DND-41 (cell line): ENCODE measurements around the gene OBSCN.

Experiments used
- ATAC-seq: fragments of 200-7000 bp; cut with Tn5 transposase; 3 replicates; pipeline ENCODE4 v1.9.1; 2021; ENCODE audit warnings: low read depth; ENCODE audit not compliant: insufficient read depth
- DNase-seq: peaks from one replicate; pipeline ENCODE4 v3.0.0-alpha.2; 2020
- H2AFZ ChIP-seq: 2 replicates; pipeline ENCODE4 v1.6.0; 2012; ENCODE audit warnings: low read depth, low read length
- H3K27ac ChIP-seq: 2 replicates; pipeline ENCODE4 v1.5.1; 2012; ENCODE audit warnings: low read length, inconsistent platforms
- H3K27me3 ChIP-seq: fragments of 200-600 bp; sonication (generic); 2 replicates; pipeline ENCODE4 v1.6.0; 2012; ENCODE audit warnings: low read length, mild to moderate bottlenecking, inconsistent platforms; ENCODE audit not compliant: insufficient read depth, poor library complexity
- H3K36me3 ChIP-seq: 2 replicates; pipeline ENCODE4 v1.5.1; 2012; ENCODE audit warnings: low read length, inconsistent platforms; ENCODE audit not compliant: insufficient read depth
- H3K4me1 ChIP-seq: 2 replicates; pipeline ENCODE4 v1.5.1; 2012; ENCODE audit warnings: mild to moderate bottlenecking, low read length; ENCODE audit not compliant: insufficient read depth
- H3K4me2 ChIP-seq: 2 replicates; pipeline ENCODE4 v1.6.0; 2012; ENCODE audit warnings: mild to moderate bottlenecking, moderate library complexity, low read length, inconsistent platforms; ENCODE audit not compliant: insufficient read depth
- H3K4me3 ChIP-seq, 2 experiments: fragments of 200-600 bp in 1 of 2; shearing (Covaris generic) in 1 of 2; 2 replicates each; pipeline ENCODE4 v1.5.1; 2012 to 2016; ENCODE audit warnings: inconsistent platforms in 2 of 2, low read length in 2 of 2, mild to moderate bottlenecking in 2 of 2, low read depth in 1 of 2, moderate library complexity in 1 of 2
- H3K79me2 ChIP-seq: 2 replicates; pipeline ENCODE4 v1.6.0; 2012; ENCODE audit warnings: low read length, inconsistent platforms; ENCODE audit not compliant: insufficient read depth
- H3K9ac ChIP-seq: 2 replicates; pipeline ENCODE4 v1.6.0; 2012; ENCODE audit warnings: low read depth, mild to moderate bottlenecking, inconsistent platforms, low read length, moderate library complexity
- H3K9me3 ChIP-seq: 2 replicates; pipeline ENCODE4 v1.5.1; 2012; ENCODE audit warnings: low read length, moderate library complexity, mild to moderate bottlenecking, inconsistent platforms; ENCODE audit not compliant: insufficient read depth, severe bottlenecking
- H4K20me1 ChIP-seq: 2 replicates; pipeline ENCODE4 v1.6.0; 2012; ENCODE audit warnings: low read length; ENCODE audit not compliant: insufficient read depth
- CTCF ChIP-seq: IDR thresholded peaks from 2 replicates; pipeline ENCODE4 v1.5.1; 2012; ENCODE audit warnings: borderline replicate concordance, low read length, moderate library complexity, mild to moderate bottlenecking; ENCODE audit not compliant: poor library complexity, severe bottlenecking; ENCODE audit errors: extremely low read depth
- EZH2 ChIP-seq: IDR thresholded peaks from 3 replicates; pipeline ENCODE4 v1.6.1; 2012; ENCODE audit warnings: borderline replicate concordance, low read depth, mild to moderate bottlenecking, moderate library complexity, low read length, inconsistent platforms; ENCODE audit not compliant: severe bottlenecking

Gene OBSCN

DNA sequence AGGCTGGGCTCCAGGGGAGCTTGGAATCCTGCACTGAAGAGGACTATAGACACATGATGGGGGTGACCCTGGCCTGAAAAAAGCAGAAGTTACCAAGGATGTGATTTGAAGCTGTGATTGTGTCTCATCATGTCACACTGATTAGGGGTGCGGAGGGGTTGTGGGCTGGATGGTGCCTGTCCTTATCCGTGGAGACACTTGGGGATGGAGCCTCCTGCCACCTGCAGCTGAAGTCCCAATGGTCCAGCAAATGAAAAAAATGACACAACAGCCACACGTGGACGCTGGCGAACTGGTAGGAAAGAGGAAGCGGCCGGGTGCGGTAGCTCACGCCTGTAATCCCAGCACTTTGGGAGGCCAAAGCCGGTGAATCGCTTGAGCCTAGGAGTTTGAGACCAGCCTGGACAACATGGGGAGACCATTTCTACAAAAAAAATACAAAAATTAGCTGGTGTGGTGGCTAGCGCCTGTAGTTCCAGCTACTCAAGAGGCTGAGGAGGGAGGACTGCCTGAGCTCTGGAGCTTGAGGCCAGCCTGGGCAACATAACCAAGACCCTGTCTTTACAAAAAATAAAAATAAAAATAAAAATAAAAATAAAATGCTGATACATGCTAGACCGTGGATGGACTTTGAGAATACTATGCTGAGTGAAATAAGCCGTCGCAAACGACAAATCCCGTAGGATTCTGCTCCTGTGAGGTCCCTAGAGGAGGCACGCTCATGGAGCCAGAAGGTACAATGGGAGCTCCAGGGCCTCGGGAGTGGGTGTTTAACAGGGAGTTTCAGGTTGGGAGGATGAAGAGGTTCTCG lies 43.1 kb upstream of the OBSCN start:
- Histone ChIP-seq H3K79me2 (peaks cover 26% of the 10 kb centered on the region), H3K9me3 (no peaks in the 10 kb centered on the region), H3K4me3 (peak overlapping the region; percentile 22 to 64; a peak in 3 of 4 replicates), H3K9ac (peak overlapping the region; percentile 59), H3K4me2 (peak overlapping the region; percentile 89), H3K4me1 (peaks cover 24% of the 10 kb centered on the region), H3K36me3 (0 out of 2 replicates have a peak, but pooled peaks cover 2% of the 10 kb centered on the region), H4K20me1 (peaks cover 16% of the 10 kb centered on the region; the same call in 1 of the 2 replicates), H3K27ac (peak overlapping the region; percentile 85), H2AFZ (peak overlapping the region; percentile 93), H3K27me3 (no peaks in the 10 kb centered on the region)
- ATAC-seq: no peak; the same call in 2 of the 3 replicates
- DNase-seq: no peak
- TF ChIP-seq CTCF: no peak
- TF ChIP-seq EZH2: no peak

- peak; percentile 93 for TF ChIP-seq CTCF
- no peak for TF ChIP-seq EZH2
- Histone ChIP-seq H3K4me1 (peaks cover 24% of the 10 kb centered on the region), H3K27ac (peak within 1 kb of the TSS; percentile 100), H3K36me3 (0 out of 2 replicates have a peak, but pooled peaks cover 2% of the 10 kb centered on the region), H3K4me2 (peak within 1 kb of the TSS; percentile 94), H4K20me1 (peaks cover 19% of the 10 kb centered on the region; the same call in 1 of the 2 replicates), H2AFZ (peak within 1 kb of the TSS; percentile 93), H3K9me3 (no peaks in the 10 kb centered on the region), H3K79me2 (peaks cover 26% of the 10 kb centered on the region), H3K27me3 (no peaks in the 10 kb centered on the region), H3K9ac (peak within 1 kb of the TSS; percentile 94), H3K4me3 (peak within 1 kb of the TSS; percentile 45 to 92; a peak in 3 of 4 replicates)
- DNase-seq: peak; percentile 99
- ATAC-seq: peak; percentile 85
Observed at GRCh38 chr1:228165372-228166169, 42.3 kb upstream of the OBSCN start, which contains the start of gene IBA57. IBA57 (plus strand) TSS chr1:228165804; CDS start chr1:228165817, 13 bp downstream.

DNA sequence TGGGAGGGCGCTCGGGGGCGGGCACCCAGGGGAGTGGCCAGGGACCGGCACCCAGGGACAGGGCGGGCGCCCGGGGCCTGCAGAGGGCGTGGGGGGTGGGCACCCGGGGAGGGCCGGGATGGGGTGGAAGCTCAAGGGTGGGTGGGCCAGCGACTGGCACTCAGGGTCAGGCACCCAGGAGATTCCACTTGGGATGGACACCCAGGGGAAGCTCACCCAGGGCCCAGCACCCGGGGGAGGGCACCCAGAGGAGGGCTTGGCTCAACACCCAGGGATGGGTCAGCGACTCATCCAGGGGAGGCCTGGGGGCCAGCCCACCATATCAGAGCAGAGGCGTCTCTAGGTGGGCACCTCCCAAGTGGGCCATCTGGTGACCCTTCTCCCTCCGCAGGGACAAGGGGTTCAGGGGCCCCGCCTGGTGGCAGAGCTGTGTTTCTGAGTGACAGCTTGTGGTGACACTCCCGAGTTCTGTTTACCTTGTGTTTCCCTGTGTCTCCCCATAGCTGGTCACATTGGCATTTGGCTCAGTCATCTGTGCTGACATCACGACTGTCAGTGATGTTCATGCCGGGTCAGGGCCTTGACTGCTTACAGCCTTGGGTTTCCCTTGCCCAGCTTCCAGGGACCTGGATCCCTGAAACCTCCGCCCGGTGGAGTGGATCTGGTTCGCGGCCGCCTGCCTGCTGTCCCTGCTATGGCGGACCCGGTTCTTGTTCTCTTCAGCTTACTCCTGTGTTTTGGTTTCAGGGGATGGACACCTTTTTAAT lies 41.5 kb upstream of the OBSCN start:
- peak; percentile 77 for ATAC-seq
- Histone ChIP-seq H3K79me2 (peaks cover 27% of the 10 kb centered on the region), H3K9ac (peak overlapping the region; percentile 94), H4K20me1 (peaks cover 23% of the 10 kb centered on the region; the same call in 1 of the 2 replicates), H3K27ac (peak overlapping the region; percentile 79), H2AFZ (peak overlapping the region; percentile 78), H3K27me3 (no peaks in the 10 kb centered on the region), H3K4me1 (peaks cover 24% of the 10 kb centered on the region), H3K36me3 (0 out of 2 replicates have a peak, but pooled peaks cover 2% of the 10 kb centered on the region), H3K4me3 (peak overlapping the region; percentile 45 to 92; a peak in 3 of 4 replicates), H3K4me2 (peak overlapping the region; percentile 94), H3K9me3 (no peaks in the 10 kb centered on the region)
- peak; percentile 49 for DNase-seq
- TF ChIP-seq EZH2 (no peak), CTCF (peak; percentile 56)
